Measurements from ENCODE around the gene RBPJL. TPM values are rescaled to one million over a fixed set of nuclear protein-coding genes. Genes with fewer than 3 reads are reported as not detected.

The RBPJL gene
- total RNA-seq, 2 donors from 2014 or later: not detected

DNA sequence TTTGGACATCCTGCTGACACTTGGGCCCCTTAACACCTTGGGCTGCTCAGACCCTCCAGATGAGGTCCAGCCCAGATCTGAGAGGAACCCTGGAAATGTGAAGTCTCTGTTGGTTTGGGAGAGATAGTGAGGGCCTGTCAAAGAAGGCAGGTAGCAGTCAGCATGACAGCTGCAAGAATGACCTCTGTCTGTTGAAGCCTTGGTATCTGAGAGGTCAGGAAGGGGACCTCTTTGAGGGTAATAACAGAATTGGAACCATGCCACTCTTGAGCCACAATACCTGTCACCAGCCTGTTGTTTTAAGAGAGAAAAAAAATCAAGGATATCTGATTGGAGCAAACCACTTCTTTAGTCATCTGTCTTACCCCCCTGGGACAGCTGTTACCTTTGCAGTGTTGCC is 60.5 kb downstream of the RBPJL start:
- DNase-seq (ENCODE audit: low spot score): no peak
- intact Hi-C loops (cut with DNase I): no loop called here

Other genes with a start within 250 kb of the RBPJL start
- gene KCNS1, start 205.7 kb upstream of the RBPJL start, total RNA-seq: not detected
- gene WFDC5, start 191.7 kb upstream of the RBPJL start, total RNA-seq: not detected
- not detected for gene WFDC12, start 182.4 kb upstream of the RBPJL start, total RNA-seq
- gene PI3, start 131.9 kb upstream of the RBPJL start, total RNA-seq: not detected
- not detected for gene SEMG1, start 99.8 kb upstream of the RBPJL start, total RNA-seq
- not detected for gene SEMG2, start 85.5 kb upstream of the RBPJL start, total RNA-seq
- gene SLPI, start 52.3 kb upstream of the RBPJL start, total RNA-seq: 10 to 100 TPM; 14.6 to 74.0 TPM
- under 1 TPM; 0.29 to 0.56 TPM for gene MATN4, start 1.5 kb downstream of the RBPJL start, total RNA-seq
- 100 to 1,000 TPM in 1 of 2 donors, 10 to 100 TPM in 1; 85.7 to 104 TPM for gene SDC4, start 41.6 kb downstream of the RBPJL start, total RNA-seq
- 10 to 100 TPM; 21.8 to 22.6 TPM for gene SYS1, start 56.3 kb downstream of the RBPJL start, total RNA-seq
- gene TP53TG5, start 71.5 kb downstream of the RBPJL start, total RNA-seq: 1 to 10 TPM; 1.4 to 2.0 TPM
- 100 to 1,000 TPM; 119 to 141 TPM for gene DBNDD2, start 101.4 kb downstream of the RBPJL start, total RNA-seq
- gene PIGT, start 109.3 kb downstream of the RBPJL start, total RNA-seq: 100 to 1,000 TPM; 120 to 138 TPM
- gene WFDC2, start 162.9 kb downstream of the RBPJL start, total RNA-seq: 10 to 100 TPM; 38.0 to 57.7 TPM
- gene SPINT3, start 208.8 kb downstream of the RBPJL start, total RNA-seq: not detected
- gene WFDC6, start 232.6 kb downstream of the RBPJL start, total RNA-seq: not detected
- gene EPPIN, start 240.6 kb downstream of the RBPJL start, total RNA-seq: not detected

Measured in posterior vena cava (tissue), 2 donors.